Activated T-cell treated with anti-CD3 and anti-CD28 coated beads for 4 hours (primary cell): Measurements from ENCODE around the gene CCDC88C.
"Not testable (repeated sequence)": the region's sequence is repeated elsewhere in the genome, so short reads cannot be mapped to it uniquely, and the experiment has no call there.

Source experiments
- DNase-seq: peaks from one replicate; pipeline ENCODE4 v3.0.0-alpha.2; 2020

CCDC88C gene

DNA sequence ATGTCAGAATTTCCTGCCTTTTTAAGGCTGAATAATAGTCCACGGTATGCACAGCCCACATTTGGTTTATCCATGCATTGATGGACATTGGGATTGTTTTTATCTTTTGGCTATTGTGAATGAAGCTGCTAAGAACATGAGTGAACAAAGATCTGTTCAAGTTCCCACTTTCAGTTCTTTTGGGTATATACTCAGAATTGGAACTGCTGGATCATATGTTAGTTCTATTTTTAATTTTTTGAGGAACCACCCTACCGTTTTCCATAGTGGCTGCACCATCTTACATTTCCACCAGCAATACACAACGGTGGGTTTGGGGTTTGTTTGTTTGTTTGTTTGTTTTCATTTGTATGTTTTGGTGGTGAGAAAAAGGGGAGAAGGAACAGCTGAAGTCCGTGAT lies 179.5 kb downstream of the CCDC88C start:
- no peak for DNase-seq

DNA sequence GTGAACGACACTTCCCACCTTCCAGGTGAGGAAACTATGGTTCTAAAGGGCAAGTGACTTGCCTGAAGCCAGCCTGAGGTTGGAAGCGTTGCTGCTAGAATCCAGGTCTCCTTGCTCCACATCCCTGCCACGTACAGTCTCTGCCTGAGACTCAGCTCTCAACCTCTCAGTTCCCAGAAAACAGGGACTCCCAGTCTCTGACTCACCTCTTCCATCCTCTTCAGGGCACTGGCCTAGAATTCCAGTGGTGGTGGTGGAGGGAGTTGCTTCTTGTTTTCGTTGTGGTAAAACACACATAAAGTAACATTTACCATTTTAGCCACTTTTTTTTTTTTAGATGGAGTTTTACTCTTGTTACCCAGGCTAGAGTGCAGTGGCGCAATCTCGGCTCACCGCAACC lies 180.4 kb downstream of the CCDC88C start:
- no peak for DNase-seq

DNA sequence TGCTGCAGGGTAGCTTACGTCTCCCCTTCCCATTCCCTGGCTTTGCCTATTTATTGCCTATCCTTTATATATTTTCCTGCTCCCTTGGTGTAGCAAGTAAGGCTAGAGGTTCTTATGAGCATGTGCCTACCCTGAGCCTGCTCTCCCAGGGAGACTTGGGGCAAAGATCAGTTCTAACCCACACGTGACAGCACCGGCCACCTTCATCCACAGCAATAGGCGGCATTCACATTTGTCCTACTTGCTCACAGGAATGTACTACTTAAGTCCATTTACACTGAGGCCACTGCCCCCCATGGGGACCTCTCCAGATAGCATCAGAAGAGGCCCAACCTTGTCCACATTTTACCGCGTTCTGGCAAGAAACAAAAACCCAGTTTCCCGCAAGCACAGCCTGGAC lies 181.8 kb downstream of the CCDC88C start:
- DNase-seq = no peak

DNA sequence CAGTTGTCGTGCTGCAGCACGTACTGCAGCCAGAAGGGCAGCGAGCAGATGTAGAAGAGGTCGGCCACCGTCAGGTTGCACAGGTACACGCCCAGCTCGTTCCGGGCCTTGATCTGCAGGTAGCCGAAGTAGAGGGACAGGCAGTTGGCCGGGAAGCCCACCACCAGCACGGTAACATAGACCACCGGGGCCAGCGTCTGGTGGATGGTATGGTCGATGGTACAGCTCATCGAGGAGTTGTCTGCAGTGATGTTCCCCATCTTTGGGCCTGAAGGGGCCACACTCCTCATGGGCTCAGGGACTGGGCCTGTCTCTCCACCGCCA lies 182.9 kb downstream of the CCDC88C start:
- no peak for DNase-seq

DNA sequence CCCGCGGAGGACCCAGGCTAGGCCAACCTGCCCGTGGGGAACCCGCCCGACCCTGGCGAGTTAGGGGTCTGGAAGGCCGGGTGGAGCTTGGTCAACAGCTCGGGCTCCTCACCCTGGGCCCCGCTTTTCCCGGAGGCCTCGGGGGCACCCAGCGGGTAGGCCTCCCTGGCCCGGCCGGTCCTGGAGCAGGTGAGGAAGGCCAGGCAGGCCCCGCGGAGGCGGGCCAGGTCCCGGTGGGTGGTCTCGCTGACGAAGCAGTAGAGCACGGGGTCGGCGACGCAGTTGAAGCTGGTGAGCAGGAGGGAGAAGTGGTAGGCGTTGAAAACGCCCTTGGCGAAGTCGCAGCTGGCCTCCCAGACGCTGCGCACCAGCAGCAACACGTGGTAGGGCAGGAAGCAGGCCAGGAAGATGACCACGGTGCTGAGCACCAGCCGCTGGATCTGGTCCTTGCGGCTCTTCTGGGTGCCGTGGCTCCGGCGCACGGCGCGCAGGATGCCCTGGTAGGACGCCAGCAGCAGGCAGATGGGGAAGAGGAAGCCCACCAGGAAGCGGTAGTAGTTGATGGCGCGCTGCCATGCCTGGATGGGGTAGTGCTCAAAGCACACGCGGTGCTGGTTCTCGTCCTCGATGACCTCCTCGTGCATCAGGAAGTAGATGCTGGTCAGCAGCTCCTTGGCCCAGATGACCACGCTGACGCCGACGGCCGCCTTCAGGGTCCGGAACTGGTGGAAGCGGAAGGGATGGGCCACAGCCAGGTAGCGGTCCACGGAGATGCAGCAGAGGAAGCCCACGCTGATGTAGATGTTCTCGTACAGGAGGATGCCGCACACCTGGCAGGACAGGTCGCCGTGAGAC lies 183.5 kb downstream of the CCDC88C start:
- DNase-seq = no peak

DNA sequence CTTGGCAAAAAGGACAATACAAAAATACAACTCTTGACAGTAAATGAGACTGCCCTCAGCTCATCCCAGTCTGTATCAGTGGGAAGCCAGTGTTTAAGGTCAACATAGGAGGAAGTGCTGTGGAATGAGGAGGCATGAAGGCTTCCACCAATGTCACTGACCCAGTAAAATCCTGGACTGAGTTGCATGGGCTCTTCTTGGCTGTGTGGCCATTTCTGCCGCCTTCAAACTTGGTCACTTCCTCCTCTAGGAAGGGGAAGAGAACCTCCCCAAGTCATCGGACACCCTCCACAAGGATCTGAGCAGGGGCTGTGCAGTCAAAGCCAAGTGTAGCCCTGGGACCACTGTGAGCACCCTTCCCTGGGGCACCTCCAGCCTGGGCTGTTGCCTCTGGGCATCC lies 185.0 kb downstream of the CCDC88C start:
- DNase-seq = no peak

DNA sequence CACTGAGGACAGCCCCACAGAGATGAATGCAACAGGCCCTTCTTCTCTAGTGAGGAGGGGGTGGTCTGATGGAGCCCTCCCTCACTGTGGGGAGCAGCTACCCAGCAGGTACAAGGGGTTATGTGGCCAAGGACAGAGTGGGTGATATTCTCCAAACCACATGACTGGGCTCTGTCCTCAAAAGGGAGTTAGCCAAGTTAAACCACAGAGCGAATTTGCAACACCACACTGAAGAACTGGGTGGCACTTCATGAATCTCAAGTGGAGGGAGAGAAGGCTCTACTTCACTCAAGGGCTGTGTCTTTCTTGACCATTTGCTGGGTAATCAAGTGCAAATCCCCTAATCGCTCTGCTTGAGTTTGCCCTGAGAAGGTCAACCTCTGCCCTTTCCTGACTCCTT lies 185.6 kb downstream of the CCDC88C start:
- no peak for DNase-seq

DNA sequence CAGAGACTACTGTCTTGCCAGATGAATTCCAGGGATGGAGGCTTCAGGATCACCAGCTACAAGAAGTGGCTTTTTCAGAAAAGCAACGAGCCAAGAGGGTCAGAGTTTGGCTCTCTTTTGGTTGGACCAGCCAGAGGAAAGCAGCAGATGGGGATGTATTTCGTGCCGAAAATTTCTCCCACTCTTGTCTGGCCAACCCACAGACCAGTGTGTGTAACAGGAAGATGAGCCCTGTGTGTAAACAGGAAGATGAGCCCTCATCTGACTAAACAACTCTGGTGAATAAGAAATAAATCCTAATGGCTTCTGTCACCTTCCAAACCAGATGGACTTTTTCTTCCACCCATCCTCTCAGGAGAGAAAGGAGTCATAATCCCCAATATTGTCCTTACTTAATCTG lies 186.2 kb downstream of the CCDC88C start:
- DNase-seq = no peak

DNA sequence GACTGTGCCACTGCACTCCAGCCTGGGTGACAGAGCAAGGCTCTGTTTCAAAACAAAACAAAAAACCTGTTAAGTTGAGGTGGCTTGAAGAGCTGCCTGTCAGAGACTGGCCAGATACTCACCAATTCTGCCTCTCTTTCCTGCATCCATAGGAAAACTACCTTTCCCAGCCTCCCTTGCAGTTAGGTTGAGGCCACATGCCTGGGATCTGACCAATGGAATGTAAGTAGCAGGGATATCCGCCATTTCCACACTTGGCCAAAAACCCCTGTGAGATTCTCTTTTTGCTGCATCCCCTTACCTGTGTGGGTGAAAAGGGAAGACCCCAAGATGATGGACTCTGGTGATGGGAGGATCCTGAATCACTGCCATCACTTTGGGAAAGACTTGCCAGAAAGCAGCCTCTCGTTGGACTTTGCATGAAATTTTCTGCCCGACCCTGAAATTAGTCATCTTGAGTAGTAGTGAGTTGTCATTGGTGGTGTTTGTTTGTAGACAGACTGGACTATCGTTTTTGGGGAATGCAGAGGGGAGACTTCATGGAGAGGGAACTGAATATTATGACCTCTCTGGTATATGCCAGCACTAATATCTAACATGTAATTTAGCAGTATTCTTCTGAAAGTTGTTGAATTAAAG lies 187.1 kb downstream of the CCDC88C start:
- DNase-seq = no peak

DNA sequence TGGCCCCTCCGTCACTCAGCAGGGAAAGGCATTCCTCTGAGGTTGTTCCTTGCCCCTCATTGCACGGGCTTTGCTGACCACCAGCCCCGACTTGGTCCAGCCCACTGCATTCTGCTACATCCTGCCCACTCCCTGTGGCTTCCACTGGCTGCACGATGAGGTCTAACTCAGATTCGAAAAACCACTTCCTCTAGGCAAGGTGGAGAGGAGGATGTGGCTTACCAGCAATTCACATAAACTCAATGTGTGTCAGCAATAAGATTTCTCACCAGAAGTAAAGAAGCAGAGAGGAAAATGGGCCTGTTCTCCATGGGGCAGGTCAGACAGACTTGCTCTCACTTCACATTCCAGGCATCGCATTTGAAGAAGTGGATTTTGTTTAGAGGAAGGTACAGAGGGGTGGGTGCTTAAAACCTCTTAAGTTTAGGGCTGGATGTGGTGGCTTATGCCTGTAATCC lies 187.8 kb downstream of the CCDC88C start:
- no peak for DNase-seq

DNA sequence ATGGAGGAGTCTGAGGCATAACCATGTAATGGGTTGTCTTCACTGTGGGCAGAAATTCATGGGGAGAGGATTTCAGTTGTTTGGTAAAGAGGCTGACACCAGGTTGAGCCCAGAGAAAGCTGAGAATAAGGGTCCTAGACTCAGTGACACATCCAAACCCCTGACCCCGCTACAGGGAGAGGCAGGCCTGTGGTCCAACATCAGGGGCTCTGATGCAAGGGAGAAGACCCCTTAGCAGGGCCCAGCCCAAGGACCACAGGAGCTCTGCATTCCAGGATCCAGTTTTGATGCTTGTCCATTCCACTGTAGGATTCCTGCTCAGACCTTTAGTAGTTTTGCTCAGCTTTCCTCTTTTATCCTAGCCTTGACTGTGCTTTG lies 188.6 kb downstream of the CCDC88C start:
- no peak for DNase-seq

DNA sequence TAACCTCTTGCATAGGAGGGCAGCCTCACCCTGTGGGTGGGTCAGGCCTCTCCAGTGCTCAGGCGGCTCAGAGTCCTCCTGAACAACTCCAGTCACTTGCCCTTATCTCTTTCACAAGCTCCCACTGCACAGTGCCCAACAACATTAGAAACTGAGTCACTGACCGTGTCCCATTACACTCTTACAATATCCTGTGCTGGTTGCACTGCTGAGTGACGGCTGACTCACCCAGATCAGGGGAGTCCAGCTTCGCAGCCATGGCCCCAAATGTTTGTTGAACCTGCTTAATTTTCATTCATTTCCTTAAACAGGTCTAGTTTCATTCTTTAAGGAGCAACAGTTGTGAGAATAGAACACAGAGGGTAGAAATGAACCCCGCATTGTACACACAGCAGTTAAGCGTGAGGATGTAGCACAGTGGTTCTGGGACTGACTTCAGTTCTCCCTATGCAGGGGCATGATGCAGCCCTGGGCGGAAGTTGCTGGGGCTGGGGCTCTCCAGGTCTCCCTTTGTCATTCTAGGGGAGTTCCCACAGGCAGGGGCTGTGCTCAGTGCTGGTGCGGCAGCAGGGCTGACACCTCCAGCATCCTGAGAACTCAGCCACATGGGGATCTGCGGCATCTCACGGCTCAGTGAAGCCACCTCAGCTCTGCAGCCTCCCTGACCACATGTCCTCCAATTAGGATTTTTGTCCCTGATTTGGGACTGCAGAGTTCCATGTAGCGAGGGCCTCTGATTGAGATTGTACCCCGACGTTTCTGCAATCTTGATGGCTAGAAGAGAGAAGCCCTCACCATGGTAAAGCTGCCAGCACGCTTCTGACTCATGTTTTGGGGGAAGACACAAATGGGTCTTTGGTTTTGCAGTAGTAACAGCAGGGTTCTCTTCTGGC lies 189.3 kb downstream of the CCDC88C start:
- DNase-seq = peak; percentile 64

DNA sequence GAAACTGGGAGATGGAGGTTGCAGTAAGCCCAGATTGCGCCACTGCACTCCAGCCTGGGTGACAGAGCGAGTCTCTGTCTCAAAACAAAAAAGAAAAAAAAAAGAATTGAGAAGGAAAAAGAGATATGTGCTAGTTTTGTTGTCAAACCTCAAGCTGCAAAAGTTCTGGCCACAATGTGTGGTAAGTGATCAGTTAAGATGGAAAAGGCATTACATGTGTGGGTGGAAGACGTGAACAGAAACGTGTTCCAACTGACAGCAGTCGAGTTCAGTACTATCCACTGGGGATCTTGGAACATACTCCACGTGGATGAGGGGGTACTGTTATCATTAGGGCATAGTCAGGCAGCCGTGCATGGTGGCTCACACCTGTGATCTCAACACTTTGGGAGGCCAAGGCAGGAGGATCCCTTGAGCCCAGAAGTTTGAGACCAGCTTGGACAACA lies 190.4 kb downstream of the CCDC88C start:
- no peak for DNase-seq

DNA sequence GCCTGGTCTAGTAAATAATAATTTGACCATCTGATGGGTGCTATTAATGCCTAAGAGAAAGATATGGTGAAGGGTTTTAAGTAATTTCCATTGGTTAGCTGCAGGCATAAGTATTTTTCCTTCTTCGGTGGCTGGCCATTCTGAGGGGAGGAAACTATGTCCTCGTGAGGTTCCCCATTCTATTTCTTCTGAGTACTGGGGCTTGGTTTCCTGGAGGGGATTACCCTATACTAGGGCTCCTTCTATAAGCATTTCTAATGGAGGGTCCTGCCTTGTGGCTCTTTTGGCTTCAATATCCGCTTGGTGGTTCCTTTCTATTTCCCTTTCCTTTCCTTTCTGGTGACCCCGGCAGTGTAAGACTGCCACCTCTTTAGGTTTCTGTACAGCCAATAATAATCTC lies 191.3 kb downstream of the CCDC88C start:
- DNase-seq = not testable (repeated sequence)

DNA sequence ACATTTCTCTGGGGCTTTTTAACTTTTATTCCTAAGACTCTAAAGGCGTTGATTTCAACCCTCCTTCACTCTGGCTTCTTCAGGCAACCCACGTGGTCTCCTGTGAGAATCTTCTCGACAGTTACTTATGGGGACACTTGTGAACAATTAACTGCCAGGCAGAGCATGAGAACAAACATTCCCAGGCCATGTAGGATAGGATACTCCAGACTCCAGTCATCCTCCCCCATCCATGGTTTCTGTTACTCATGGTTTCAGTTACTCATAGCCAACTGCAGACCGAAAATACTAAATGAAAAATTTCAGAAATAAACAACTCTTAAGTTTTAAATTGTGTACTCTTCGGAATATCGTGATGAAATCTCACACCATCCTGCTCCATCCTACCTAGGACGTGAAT lies 192.6 kb downstream of the CCDC88C start:
- DNase-seq = no peak

DNA sequence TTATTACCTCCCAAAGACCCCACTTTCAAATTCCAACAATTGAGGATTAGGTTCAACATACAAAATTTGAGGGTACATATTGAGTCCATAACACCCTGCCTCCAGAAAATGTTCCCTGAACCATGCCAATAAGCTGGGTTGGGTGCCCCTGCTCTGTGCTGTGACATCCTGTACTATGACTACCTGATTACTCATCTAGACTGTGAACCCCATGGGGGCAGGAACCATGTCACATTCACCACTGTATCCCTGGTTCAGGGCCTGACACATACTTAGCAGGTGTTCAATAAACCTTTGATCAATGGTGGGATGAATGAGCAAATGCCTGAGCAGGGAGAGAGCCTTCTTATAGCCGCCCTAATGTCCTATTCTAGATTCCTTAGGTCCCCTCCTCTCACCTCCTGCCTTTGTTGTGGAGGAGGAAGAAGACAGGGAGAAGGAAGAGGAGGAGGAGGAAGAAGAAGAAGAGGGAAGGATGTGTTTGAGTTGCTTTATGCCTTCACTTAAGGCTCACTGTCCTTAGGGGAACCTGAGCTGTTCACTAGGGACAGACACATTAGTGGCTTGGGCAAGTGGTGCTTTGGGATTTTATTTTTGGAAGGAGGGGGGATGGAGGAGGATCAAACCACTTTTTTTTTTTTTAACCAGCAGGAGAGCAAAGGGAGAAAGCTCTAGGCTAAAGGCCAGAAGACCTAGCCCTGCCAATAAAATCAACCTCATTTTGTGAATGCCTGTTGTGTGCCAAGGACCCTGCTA lies 194.4 kb downstream of the CCDC88C start:
- DNase-seq = peak; percentile 47
